ENCODE data around the gene NOX3.
"Not testable (repeated sequence)": the region's sequence is repeated elsewhere in the genome, so short reads cannot be mapped to it uniquely, and the experiment has no call there.

NOX3 gene

GRCh38 chr6:155364844-155365437 lies 90.7 kb downstream of the NOX3 start:
- DNase-seq = no peak

GRCh38 chr6:155364021-155364420 lies 91.6 kb downstream of the NOX3 start:
- DNase-seq = not testable (repeated sequence)

- DNase-seq = not testable (repeated sequence)
Observed at GRCh38 chr6:155362968-155363632, 92.5 kb downstream of the NOX3 start.

- no peak for DNase-seq
Observed at GRCh38 chr6:155354167-155354566, 101.5 kb downstream of the NOX3 start.

GRCh38 chr6:155352811-155353210 lies 102.8 kb downstream of the NOX3 start:
- DNase-seq = no peak

GRCh38 chr6:155352130-155352420 lies 103.6 kb downstream of the NOX3 start:
- no peak for DNase-seq

GRCh38 chr6:155351273-155352129 lies 104.1 kb downstream of the NOX3 start:
- no peak for DNase-seq

- no peak for DNase-seq
Observed at GRCh38 chr6:155349956-155350355, 105.7 kb downstream of the NOX3 start.

GRCh38 chr6:155349129-155349528 lies 106.5 kb downstream of the NOX3 start:
- DNase-seq = no peak

GRCh38 chr6:155347800-155348199 lies 107.8 kb downstream of the NOX3 start:
- DNase-seq = no peak

GRCh38 chr6:155346957-155347356 lies 108.7 kb downstream of the NOX3 start:
- DNase-seq = no peak
